ENCODE results near the gene CTPS2. TPM values are rescaled to one million over a fixed set of nuclear protein-coding genes. Genes with fewer than 3 reads are reported as not detected.
"Not testable (repeated sequence)": the region's sequence is repeated elsewhere in the genome, so short reads cannot be mapped to it uniquely, and the experiment has no call there.

Gene CTPS2
- total RNA-seq, 1 experiment from 2014 or later = 9.6 TPM

GRCh38 chrX:16585486-16586376, 126.7 kb downstream of the CTPS2 start:
- no peak for DNase-seq (ENCODE audit: low read depth, low spot score)

GRCh38 chrX:16580004-16580797, 132.3 kb downstream of the CTPS2 start:
- H3K4me3 ChIP-seq (replicated peaks in 1 of 2; ENCODE audit: low read depth in 1 of 2, low read length in 2 of 2); POLR2A ChIA-PET; H2AFZ ChIP-seq (ENCODE audit: low read depth, low read length, poor library complexity, severe bottlenecking); BruUV-seq (replicated peaks); H3K27ac ChIP-seq (ENCODE audit: low read depth, low read length); H3K79me2 ChIP-seq (ENCODE audit: insufficient read depth, low read length); H3K36me3 ChIP-seq (ENCODE audit: control insufficient read depth in 1 of 2, insufficient read depth in 2 of 2, low read length in 2 of 2); H3K27me3 ChIP-seq (ENCODE audit: insufficient read depth, low read length); H3K4me2 ChIP-seq (ENCODE audit: low read length); H3K9me3 ChIP-seq (ENCODE audit: control insufficient read depth in 1 of 2, insufficient read depth in 1 of 2, low read depth in 1 of 2, low read length in 2 of 2); H3K9ac ChIP-seq (ENCODE audit: low read length); H4K20me1 ChIP-seq (ENCODE audit: insufficient read depth); H3K4me1 ChIP-seq (ENCODE audit: control insufficient read depth in 1 of 2, insufficient read depth in 2 of 2, low read length in 2 of 2); ATAC-seq; H3K9me2 ChIP-seq (ENCODE audit: insufficient read depth); CTCF ChIA-PET; intact Hi-C loops (cut with micrococcal nuclease); DNase-seq (ENCODE audit: low read depth, low spot score); RAD21 ChIA-PET (ENCODE audit: low non-redundant PET in 1 of 2, low total read pairs in 2 of 2, uncharacterized antibody in 2 of 2, unreplicated experiment in 2 of 2): not testable (repeated sequence)

More at GRCh38 chrX:16585486-16586376, 126.7 kb downstream of the CTPS2 start:
- no TSS peak for BruUV-seq (replicated peaks)
- H2AFZ ChIP-seq (ENCODE audit: low read depth, low read length, poor library complexity, severe bottlenecking) = no peak overlapping the region
- no peak overlapping the region for H3K4me3 ChIP-seq (replicated peaks in 1 of 2; ENCODE audit: low read depth in 1 of 2, low read length in 2 of 2)
- H3K9ac ChIP-seq (ENCODE audit: low read length) = no peak overlapping the region
- H3K4me2 ChIP-seq (ENCODE audit: low read length) = no peak overlapping the region
- H3K27ac ChIP-seq (ENCODE audit: low read depth, low read length) = no peak overlapping the region
- no peaks in the 10 kb centered on the region for H3K4me1 ChIP-seq (ENCODE audit: control insufficient read depth in 1 of 2, insufficient read depth in 2 of 2, low read length in 2 of 2)
- ChIA-PET RAD21 (ENCODE audit: low non-redundant PET in 1 of 2, low total read pairs in 2 of 2, uncharacterized antibody in 2 of 2, unreplicated experiment in 2 of 2) (no interaction called here), CTCF (no interaction called here), POLR2A (no interaction called here)
- no peak for ATAC-seq
- H3K9me2 ChIP-seq (ENCODE audit: insufficient read depth) = no peaks in the 10 kb centered on the region
- no peaks in the 10 kb centered on the region for H3K36me3 ChIP-seq (ENCODE audit: control insufficient read depth in 1 of 2, insufficient read depth in 2 of 2, low read length in 2 of 2)
- H3K9me3 ChIP-seq (ENCODE audit: control insufficient read depth in 1 of 2, insufficient read depth in 1 of 2, low read depth in 1 of 2, low read length in 2 of 2) = no peaks in the 10 kb centered on the region
- H3K79me2 ChIP-seq (ENCODE audit: insufficient read depth, low read length) = no peaks in the 10 kb centered on the region
- no peaks in the 10 kb centered on the region for H4K20me1 ChIP-seq (ENCODE audit: insufficient read depth)
- H3K27me3 ChIP-seq (ENCODE audit: insufficient read depth, low read length) = no peaks in the 10 kb centered on the region
- no peak for TF ChIP-seq POLR2A (IDR thresholded peaks at IDR 0.05; ENCODE audit: borderline replicate concordance, extremely low read depth, insufficient read depth, insufficient read length)
- TF ChIP-seq SP1 (IDR thresholded peaks at IDR 0.05; ENCODE audit: low read depth) = no peak
- TF ChIP-seq EGR1 (IDR thresholded peaks at IDR 0.05; ENCODE audit: low read depth) = no peak
- no peak for TF ChIP-seq POLR2AphosphoS5 (IDR thresholded peaks at IDR 0.05; ENCODE audit: low read depth, low read length)
- no peak for TF ChIP-seq ZFX (IDR thresholded peaks at IDR 0.05)
- intact Hi-C loops (cut with micrococcal nuclease) = no loop called here

Measured in HCT116 (cell line).